Endothelial cell of umbilical vein (primary cell): ENCODE results near the gene AUTS2. TPM values are rescaled to one million over a fixed set of nuclear protein-coding genes. Genes with fewer than 3 reads are reported as not detected.

ENCODE experiments used
- BruUV-seq: library from RNA; stranded (reverse); fragments of 400-500 nt; replicated peaks from 2 replicates; lab custom pipeline; 2021; lab: Mats Ljungman, UMichigan
- CTCF ChIA-PET: fragments of 300-600, 350-600 bp; sonication (Branson Sonifier 250); formaldehyde crosslinking; loops from one replicate; lab custom pipeline; 2021; ENCODE audit warnings: antibody characterized with exemption, inconsistent platforms; lab: Charles Lee
- POLR2A ChIA-PET: fragments of 300-600, 350-600 bp; sonication (Branson Sonifier 250); formaldehyde crosslinking; loops from one replicate; lab custom pipeline; 2021; ENCODE audit warnings: antibody characterized with exemption, inconsistent platforms; lab: Charles Lee
- DNase-seq: peaks from one replicate; pipeline ENCODE4 v3.0.0-alpha.2; 2011; ENCODE audit warnings: low read depth, low spot score
- FAIRE-seq: peaks from 2 replicates; lab custom pipeline; 2011; peaks lifted over from hg19 to GRCh38; lab: Jason Lieb, UNC
- H2AFZ ChIP-seq: 2 replicates; pipeline ENCODE4 v1.6.0; 2012; ENCODE audit warnings: low read depth, low read length, control low read depth, inconsistent platforms
- H3K27ac ChIP-seq: 2 replicates; pipeline ENCODE4 v1.5.1; 2011; ENCODE audit warnings: low read depth, mild to moderate bottlenecking, control low read depth, low read length, moderate library complexity; ENCODE audit not compliant: insufficient read depth
- H3K27me3 ChIP-seq, 2 experiments: 2 replicates each; pipeline versions ENCODE4 v1.6.0 to v1.6.1; 2011; ENCODE audit warnings: low read length in 2 of 2, mixed read lengths in 1 of 2; ENCODE audit not compliant: control insufficient read depth in 2 of 2, insufficient read depth in 2 of 2
- H3K36me3 ChIP-seq, 2 experiments: 2 replicates in 1 of 2; 3 replicates in 1 of 2; pipeline ENCODE4 v1.5.1; 2011; ENCODE audit warnings: low read length in 2 of 2, mild to moderate bottlenecking in 1 of 2, moderate library complexity in 1 of 2; ENCODE audit not compliant: control insufficient read depth in 2 of 2, insufficient read depth in 2 of 2; ENCODE audit errors: extremely low read depth in 1 of 2
- H3K4me1 ChIP-seq: 3 replicates; pipeline ENCODE4 v1.5.1; 2011; ENCODE audit warnings: mild to moderate bottlenecking, low read length; ENCODE audit not compliant: control insufficient read depth, insufficient read depth; ENCODE audit errors: extremely low read depth
- H3K4me2 ChIP-seq: 2 replicates; pipeline ENCODE4 v1.6.1; 2011; ENCODE audit warnings: low read length, control low read depth, mixed read lengths; ENCODE audit not compliant: insufficient read depth
- H3K4me3 ChIP-seq, 3 experiments: fragments of 200-600 bp in 1 of 3; sonication (generic), shearing (Covaris generic) in 1 of 3; replicated peaks in 1 of 3; 2 replicates each; pipeline ENCODE4 v1.5.1; 2011 to 2016; ENCODE audit warnings: control low read depth in 3 of 3, low read length in 3 of 3, mild to moderate bottlenecking in 2 of 3, inconsistent platforms in 1 of 3, low read depth in 1 of 3, moderate library complexity in 1 of 3; ENCODE audit not compliant: insufficient read depth in 1 of 3
- H3K79me2 ChIP-seq: 2 replicates; pipeline ENCODE4 v1.6.0; 2012; ENCODE audit warnings: low read length, inconsistent platforms; ENCODE audit not compliant: control insufficient read depth, insufficient read depth
- H3K9ac ChIP-seq: replicated peaks from 2 replicates; pipeline ENCODE3; 2011; ENCODE audit warnings: low read length, control low read depth; ENCODE audit not compliant: insufficient read depth; ENCODE audit errors: extremely low read depth
- H3K9me1 ChIP-seq: replicated peaks from 3 replicates; pipeline ENCODE4 v1.6.0; 2011; ENCODE audit warnings: mild to moderate bottlenecking, low read length; ENCODE audit not compliant: control insufficient read depth, insufficient read depth; ENCODE audit errors: extremely low read depth
- H3K9me3 ChIP-seq: replicated peaks from 2 replicates; pipeline ENCODE4 v1.5.1; 2012; ENCODE audit warnings: low read length, inconsistent platforms; ENCODE audit not compliant: control insufficient read depth, insufficient read depth
- H4K20me1 ChIP-seq: replicated peaks from 2 replicates; pipeline ENCODE3; 2011; ENCODE audit warnings: mild to moderate bottlenecking, low read length; ENCODE audit not compliant: control insufficient read depth, insufficient read depth; ENCODE audit errors: extremely low read depth
- EZH2 ChIP-seq: IDR thresholded peaks from 2 replicates; pipeline ENCODE4 v1.6.1; 2012; ENCODE audit warnings: borderline replicate concordance, low read depth, mild to moderate bottlenecking, moderate library complexity, low read length, inconsistent platforms; ENCODE audit not compliant: severe bottlenecking
- FOS ChIP-seq: IDR thresholded peaks from 2 replicates; pipeline ENCODE4 v1.6.1; 2011; ENCODE audit warnings: mild to moderate bottlenecking, low read length, moderate library complexity, borderline replicate concordance; ENCODE audit not compliant: insufficient read depth
- GATA2 ChIP-seq: IDR thresholded peaks from 2 replicates; pipeline ENCODE4 v1.7.0; 2011; ENCODE audit warnings: low read depth, mild to moderate bottlenecking, moderate library complexity, mixed read lengths, low read length; ENCODE audit not compliant: insufficient read length, insufficient read depth
- JUN ChIP-seq: IDR thresholded peaks from 2 replicates; pipeline ENCODE4 v1.6.1; 2011; ENCODE audit warnings: borderline replicate concordance, low read depth; ENCODE audit not compliant: insufficient read length, insufficient read depth
- MAX ChIP-seq: IDR thresholded peaks from 2 replicates; pipeline ENCODE4 v1.6.1; 2011; ENCODE audit not compliant: insufficient read depth, insufficient read length
- MYC ChIP-seq: IDR thresholded peaks from one replicate; pipeline ENCODE4 v1.6.1; 2011; ENCODE audit warnings: mild to moderate bottlenecking, low read depth, low read length
- POLR2A ChIP-seq: IDR thresholded peaks from 2 replicates; pipeline ENCODE4 v1.6.1; 2012; ENCODE audit warnings: low read depth, mild to moderate bottlenecking, control low read depth, low read length
- POLR2AphosphoS5 ChIP-seq: IDR thresholded peaks from 2 replicates; pipeline ENCODE4 v1.6.1; 2012; ENCODE audit warnings: low read depth, mild to moderate bottlenecking, control low read depth, low read length, moderate library complexity; ENCODE audit not compliant: insufficient read depth
- dilution Hi-C: fragments of 300-500 bp; cut with MboI; formaldehyde crosslinking; loops from one replicate; pipeline ENCODE4 v1.15.0; 2019; ENCODE audit warnings: low sequenced_read_pairs; ENCODE audit not compliant: extremely low pct_ligation_motif_present
- intact Hi-C: fragments of 100-400 bp; cut with micrococcal nuclease; formaldehyde crosslinking; loops from one replicate; pipeline ENCODE4 v1.10.0; 2022
- polyA plus RNA-seq, 4 experiments: library from polyadenylated mRNA; depleted of rRNA in 3 of 4; stranded (reverse) in 3 of 4; unstranded in 1 of 4; fragments of >200 nt; gene quantifications; 2 replicates each; pipeline versions ENCODE4 v1.2.1 to v1.2.3, GENCODE V29; 2011 to 2012; ENCODE audit warnings: missing spikeins in 1 of 4
- total RNA-seq: library from RNA; stranded (reverse); gene quantifications from 2 replicates; pipeline ENCODE4 v1.2.3, GENCODE V29; 2021
- TF ChIP-seq, protein P1 (sequence below), 2 donors: IDR thresholded peaks; 1 replicate in 1 of 2; 2 replicates in 1 of 2; pipeline ENCODE4 v1.5.1; 2011; ENCODE audit warnings: low read length in 2 of 2, mild to moderate bottlenecking in 2 of 2, moderate library complexity in 2 of 2, control low read depth in 1 of 2, inconsistent platforms in 1 of 2, low read depth in 1 of 2; ENCODE audit not compliant: insufficient read depth in 1 of 2; ENCODE audit errors: extremely low read depth in 1 of 2

Gene AUTS2
- total and polyA plus RNA-seq, 2 donors (not counting 3 experiments of a cell fraction or from before 2014, with no cell fraction given): 0.59 to 8.0 TPM

DNA sequence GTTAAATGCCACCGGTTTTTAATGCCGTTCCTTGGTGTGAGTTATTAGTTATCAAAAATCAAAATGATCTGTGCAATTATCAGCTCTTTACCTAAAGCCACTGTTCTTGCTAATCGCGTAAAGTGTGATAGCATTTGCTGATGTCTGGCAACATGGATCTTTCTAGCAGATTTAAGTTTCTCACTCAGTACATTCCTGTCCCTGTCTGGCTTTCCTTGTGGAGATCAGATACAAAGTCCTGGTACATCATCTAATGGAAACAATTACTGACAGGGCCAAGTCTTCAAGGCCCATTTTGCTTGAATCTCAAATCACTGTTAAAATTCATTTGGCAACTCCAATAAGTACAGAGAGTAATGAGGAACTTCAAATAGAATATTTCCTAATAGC, 755.7 kb downstream of the AUTS2 start:
- POLR2A ChIA-PET: no interaction called here
- CTCF ChIA-PET: no interaction called here

GRCh38 chr7:70354409-70355169, 756.3 kb downstream of the AUTS2 start:
- no peak overlapping the region for H3K4me3 ChIP-seq
- H3K27me3 ChIP-seq: no peaks in the 10 kb centered on the region
- no peak for DNase-seq
- H3K79me2 ChIP-seq: no peaks in the 10 kb centered on the region
- H2AFZ ChIP-seq: no peak overlapping the region
- no TSS peak for BruUV-seq
- intact Hi-C loops: no loop called here
- CTCF ChIA-PET: no interaction called here
- H3K9me1 ChIP-seq: no peaks in the 10 kb centered on the region
- no peak overlapping the region for H3K27ac ChIP-seq
- H3K9me3 ChIP-seq: no peaks in the 10 kb centered on the region
- no peak for FAIRE-seq
- no peak overlapping the region for H3K4me2 ChIP-seq
- TF ChIP-seq GATA2 (no peak), POLR2A (no peak), MYC (no peak), MAX (no peak), JUN (no peak), POLR2AphosphoS5 (no peak), EZH2 (no peak), FOS (no peak)
- TF ChIP-seq, protein P1, sequence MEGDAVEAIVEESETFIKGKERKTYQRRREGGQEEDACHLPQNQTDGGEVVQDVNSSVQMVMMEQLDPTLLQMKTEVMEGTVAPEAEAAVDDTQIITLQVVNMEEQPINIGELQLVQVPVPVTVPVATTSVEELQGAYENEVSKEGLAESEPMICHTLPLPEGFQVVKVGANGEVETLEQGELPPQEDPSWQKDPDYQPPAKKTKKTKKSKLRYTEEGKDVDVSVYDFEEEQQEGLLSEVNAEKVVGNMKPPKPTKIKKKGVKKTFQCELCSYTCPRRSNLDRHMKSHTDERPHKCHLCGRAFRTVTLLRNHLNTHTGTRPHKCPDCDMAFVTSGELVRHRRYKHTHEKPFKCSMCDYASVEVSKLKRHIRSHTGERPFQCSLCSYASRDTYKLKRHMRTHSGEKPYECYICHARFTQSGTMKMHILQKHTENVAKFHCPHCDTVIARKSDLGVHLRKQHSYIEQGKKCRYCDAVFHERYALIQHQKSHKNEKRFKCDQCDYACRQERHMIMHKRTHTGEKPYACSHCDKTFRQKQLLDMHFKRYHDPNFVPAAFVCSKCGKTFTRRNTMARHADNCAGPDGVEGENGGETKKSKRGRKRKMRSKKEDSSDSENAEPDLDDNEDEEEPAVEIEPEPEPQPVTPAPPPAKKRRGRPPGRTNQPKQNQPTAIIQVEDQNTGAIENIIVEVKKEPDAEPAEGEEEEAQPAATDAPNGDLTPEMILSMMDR (IDR thresholded peaks at IDR 0.05; ENCODE audit: extremely low read depth in 1 of 2, insufficient read depth in 1 of 2, low read depth in 1 of 2, low read length in 2 of 2): no peak
- H3K9ac ChIP-seq: no peak overlapping the region
- dilution Hi-C loops: no loop called here
- H3K36me3 ChIP-seq: no peaks in the 10 kb centered on the region
- POLR2A ChIA-PET: no interaction called here
- no peaks in the 10 kb centered on the region for H3K4me1 ChIP-seq
- no peaks in the 10 kb centered on the region for H4K20me1 ChIP-seq

More for the DNA sequence above, 755.7 kb downstream of the AUTS2 start:
- Histone ChIP-seq H3K9me1 (no peaks in the 10 kb centered on the region), H3K27ac (no peak overlapping the region), H3K4me1 (no peaks in the 10 kb centered on the region), H3K36me3 (no peaks in the 10 kb centered on the region), H3K9ac (no peak overlapping the region), H3K9me3 (no peaks in the 10 kb centered on the region), H3K79me2 (no peaks in the 10 kb centered on the region), H2AFZ (no peak overlapping the region), H4K20me1 (no peaks in the 10 kb centered on the region), H3K4me2 (no peak overlapping the region), H3K27me3 (no peaks in the 10 kb centered on the region), H3K4me3 (no peak overlapping the region)
- FAIRE-seq: no peak
- dilution Hi-C loops: no loop called here
- no peak for TF ChIP-seq FOS
- DNase-seq: no peak
- intact Hi-C loops: no loop called here
- no TSS peak for BruUV-seq
